Omental fat pad (tissue), 4 donors: ENCODE results near the gene RRP36. TPM values are rescaled to one million over a fixed set of nuclear protein-coding genes. Genes with fewer than 3 reads are reported as not detected.

Source experiments
- ATAC-seq: fragments of 150-250 bp; one replicate; pipeline ENCODE4 v1.9.1; 2016; ENCODE audit warnings: mild to moderate bottlenecking, moderate library complexity; ENCODE audit not compliant: low FRiP score
- DNase-seq: peaks from one replicate; pipeline ENCODE4 v3.0.0-alpha.2; 2019; ENCODE audit warnings: low spot score
- total RNA-seq, 4 donors: library from RNA; depleted of rRNA; stranded (reverse); fragments of >200 nt; gene quantifications; one replicate each; pipeline ENCODE4 v1.1.0, GENCODE V29; 2016
- TF ChIP-seq, protein P1 (sequence below), 3 donors: fragments of 450-650 bp; IDR thresholded peaks; one replicate each; pipeline ENCODE4 v1.5.1; 2016 to 2017; ENCODE audit warnings: antibody characterized with exemption in 3 of 3, mild to moderate bottlenecking in 3 of 3, moderate library complexity in 2 of 3

Gene RRP36
- total RNA-seq, 4 donors from 2014 or later, result 44.1 to 54.2 (median 48.7) TPM

DNA sequence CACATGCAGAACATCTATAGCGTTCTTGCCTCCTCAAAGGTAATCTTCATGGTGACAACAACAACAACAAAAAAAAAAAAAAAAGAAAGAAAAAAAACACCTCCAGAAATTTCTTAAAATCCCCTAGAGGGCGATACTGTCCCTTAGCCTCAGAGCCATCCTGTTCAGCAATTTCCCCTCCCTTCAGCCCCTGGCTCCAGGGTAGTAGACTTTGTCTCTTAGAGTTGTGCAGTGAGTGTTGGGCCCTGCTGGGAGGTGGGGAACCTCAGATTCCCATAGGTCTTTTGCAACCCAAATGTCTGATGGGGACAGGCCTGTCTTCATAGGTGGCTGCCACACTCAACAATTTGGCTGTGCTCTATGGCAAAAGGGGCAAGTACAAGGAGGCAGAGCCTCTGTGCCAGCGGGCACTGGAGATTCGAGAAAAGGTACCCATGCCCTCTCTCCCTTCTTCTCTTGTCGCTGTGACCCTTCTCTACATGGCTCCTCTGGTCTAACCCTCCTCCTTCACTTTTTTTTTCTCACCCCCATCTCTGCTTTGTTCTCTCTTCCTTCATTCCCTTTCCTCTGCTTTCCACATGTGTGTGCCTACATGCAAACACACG, 48.7 kb downstream of the RRP36 start:
- ATAC-seq, result no peak
- DNase-seq, result no peak
- TF ChIP-seq, protein P1, sequence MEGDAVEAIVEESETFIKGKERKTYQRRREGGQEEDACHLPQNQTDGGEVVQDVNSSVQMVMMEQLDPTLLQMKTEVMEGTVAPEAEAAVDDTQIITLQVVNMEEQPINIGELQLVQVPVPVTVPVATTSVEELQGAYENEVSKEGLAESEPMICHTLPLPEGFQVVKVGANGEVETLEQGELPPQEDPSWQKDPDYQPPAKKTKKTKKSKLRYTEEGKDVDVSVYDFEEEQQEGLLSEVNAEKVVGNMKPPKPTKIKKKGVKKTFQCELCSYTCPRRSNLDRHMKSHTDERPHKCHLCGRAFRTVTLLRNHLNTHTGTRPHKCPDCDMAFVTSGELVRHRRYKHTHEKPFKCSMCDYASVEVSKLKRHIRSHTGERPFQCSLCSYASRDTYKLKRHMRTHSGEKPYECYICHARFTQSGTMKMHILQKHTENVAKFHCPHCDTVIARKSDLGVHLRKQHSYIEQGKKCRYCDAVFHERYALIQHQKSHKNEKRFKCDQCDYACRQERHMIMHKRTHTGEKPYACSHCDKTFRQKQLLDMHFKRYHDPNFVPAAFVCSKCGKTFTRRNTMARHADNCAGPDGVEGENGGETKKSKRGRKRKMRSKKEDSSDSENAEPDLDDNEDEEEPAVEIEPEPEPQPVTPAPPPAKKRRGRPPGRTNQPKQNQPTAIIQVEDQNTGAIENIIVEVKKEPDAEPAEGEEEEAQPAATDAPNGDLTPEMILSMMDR (IDR thresholded peaks at IDR 0.05), result no peak

DNA sequence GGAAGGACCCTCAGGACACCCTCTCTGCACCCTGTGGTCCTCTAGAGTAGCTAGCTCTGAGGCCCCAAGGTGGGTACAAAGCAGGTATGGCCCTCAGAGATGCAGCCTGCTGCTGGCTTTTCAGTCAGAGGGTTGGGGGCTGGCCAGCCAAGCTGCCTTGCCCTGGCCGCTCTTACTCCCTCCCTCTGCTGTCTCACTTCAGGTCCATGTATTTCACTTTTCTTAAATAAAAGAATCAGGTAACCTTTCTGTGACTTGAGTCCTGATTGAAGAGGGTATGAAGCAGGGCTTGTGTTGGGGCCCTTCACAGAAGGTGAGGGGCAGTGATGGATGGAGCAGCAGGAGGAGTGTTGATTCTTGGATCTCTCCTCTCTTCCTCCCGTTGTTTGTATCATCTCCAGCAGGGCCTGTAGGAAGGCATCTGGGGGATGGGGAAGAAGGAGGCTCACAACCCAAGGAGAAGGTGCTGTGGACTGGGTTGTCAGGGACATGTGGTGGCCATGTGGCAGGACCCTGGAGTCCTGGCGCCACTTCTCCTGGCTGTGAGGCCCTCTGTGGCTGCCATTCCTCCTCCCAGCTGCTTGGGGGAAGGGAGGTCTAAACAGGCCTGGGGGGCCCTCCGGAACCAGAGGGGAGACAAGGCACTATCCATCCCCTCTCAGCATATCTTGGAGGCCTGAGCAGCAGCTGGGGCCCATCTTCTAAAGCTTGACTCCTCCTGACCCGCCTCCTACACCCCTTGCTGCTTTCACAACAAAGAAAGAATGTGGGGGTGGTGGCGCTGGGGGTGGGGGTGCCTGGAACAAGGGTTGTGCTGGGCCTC, 53.6 kb downstream of the RRP36 start:
- TF ChIP-seq, protein P1 (IDR thresholded peaks at IDR 0.05), result no peak
- no peak for DNase-seq
- peak; percentile 43 for ATAC-seq

DNA sequence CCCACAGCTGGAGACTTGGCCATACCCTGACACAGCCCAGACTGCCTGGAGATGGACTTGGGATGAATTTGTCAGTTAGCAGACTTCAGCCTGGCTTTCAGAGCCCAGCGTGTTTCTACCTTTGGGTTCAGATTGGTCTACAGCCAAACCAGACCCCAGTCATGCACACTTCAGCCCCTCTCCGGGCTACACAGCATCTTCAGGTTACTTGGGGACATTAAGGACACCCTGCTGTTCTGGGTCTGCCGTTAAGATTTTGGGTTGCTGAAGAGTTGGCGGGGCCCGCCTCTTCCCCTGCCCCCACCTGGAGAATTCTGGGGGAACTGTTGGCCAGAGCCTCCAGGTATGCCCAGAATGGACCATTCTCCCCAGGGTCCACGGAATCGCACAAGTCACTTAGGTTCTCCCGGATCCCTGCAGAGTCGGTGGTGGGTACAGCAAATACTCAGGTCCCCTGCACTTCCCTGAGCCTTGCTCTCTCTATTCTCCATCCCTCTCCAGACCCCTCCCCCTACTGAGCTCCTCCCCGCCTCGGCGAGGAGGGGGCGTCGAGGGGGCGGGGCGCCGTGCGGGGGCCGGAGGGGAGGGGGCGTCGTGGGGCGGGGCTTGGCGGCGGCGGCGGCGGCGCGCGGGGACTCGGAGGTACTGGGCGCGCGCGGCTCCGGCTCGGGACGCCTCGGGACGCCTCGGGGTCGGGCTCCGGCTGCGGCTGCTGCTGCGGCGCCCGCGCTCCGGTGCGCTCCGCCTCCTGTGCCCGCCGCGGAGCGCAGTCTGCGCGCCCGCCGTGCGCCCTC, 54.4 kb downstream of the RRP36 start, which contains the start of gene PTK7:
Gene PTK7 (plus strand): TSS at position 645 of the 794 bp plus-strand sequence. CDS start 175 bp downstream, outside the sequence.
- DNase-seq, result no peak
- TF ChIP-seq, protein P1 (IDR thresholded peaks at IDR 0.05), result no peak

DNA sequence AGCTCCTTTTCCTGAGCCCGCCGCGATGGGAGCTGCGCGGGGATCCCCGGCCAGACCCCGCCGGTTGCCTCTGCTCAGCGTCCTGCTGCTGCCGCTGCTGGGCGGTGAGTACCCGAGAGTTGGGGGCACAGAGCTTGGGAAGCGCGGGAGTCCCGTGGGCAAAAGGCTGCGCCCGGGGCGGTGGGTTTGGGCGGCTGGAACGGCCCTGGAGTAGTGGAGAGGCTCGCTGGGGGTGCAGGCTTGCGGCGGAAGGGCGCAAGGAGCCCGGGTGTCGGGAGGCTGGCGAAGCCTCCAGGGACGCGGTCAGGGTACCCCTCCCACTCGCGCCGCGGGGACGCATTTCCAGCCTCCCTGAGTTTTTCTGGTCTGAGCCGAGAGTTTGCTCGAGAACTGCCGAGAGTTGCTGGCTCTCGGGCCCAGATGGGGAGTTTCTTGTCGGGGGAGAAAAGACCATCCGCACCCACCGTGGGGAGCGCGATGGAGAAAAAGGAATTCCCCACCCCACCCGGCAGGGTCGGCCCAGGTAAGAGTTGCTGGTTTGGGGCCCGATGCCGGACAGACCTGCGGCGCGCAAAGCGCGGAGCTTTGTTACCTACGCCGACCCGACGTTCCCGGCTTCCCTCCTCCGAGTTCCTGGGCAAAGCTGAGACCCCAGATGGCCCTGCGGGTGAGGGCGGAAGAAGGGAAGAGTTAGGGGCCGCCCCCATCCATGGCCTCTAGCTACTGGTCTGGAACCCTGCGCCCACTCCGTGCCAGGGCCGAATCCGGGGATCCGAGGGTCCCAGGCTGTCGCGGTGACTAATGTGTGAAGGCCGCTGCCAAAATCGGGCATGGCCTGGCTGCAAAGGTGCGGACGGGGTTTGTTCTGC, 55.3 kb downstream of the RRP36 start:
- TF ChIP-seq, protein P1 (IDR thresholded peaks at IDR 0.05), result no peak
- ATAC-seq (peak; percentile 22), DNase-seq (no peak)

More for the DNA sequence above, 54.4 kb downstream of the RRP36 start, which contains the start of gene PTK7:
- peak; percentile 52 for ATAC-seq

DNA sequence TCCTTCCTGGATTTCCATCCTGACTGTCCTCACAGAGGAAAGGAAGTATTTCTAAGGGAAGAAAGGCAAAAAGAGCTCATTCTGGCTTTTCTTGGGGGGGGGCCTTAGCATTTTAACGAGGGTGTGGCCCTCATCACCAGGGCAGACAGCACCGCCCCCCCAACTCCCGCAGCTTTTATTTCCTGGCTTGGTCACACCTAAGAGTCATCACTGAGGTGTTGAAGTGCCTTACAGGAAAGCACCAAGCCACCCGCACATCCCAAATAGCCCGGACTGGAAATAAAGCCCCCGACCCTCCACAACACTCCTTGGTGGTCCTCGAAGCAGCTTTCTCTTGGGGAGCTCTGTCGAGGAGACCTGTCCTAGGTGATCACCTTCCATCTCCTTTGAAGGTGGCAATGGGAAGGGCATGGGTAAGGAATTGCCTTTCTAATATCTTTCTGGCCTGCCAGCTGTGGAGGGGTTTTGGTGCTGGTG, 55.9 kb downstream of the RRP36 start:
- no peak for ATAC-seq

More for the DNA sequence above, 55.9 kb downstream of the RRP36 start:
- TF ChIP-seq, protein P1 (IDR thresholded peaks at IDR 0.05), result no peak
- no peak for DNase-seq
